HT1080 (cell line): ENCODE results near the gene NTHL1. TPM values are rescaled to one million over a fixed set of nuclear protein-coding genes. Genes with fewer than 3 reads are reported as not detected.

Experiments
- DNase-seq: peaks from one replicate; pipeline ENCODE4 v3.0.0-alpha.2; 2015; ENCODE audit warnings: low read depth
- total RNA-seq: library from RNA; depleted of rRNA; stranded (reverse); fragments of >200 nt; shearing (Covaris generic); gene quantifications from 2 replicates; pipeline ENCODE4 v1.2.3, GENCODE V29; 2014

The NTHL1 gene
- total RNA-seq, 1 experiment from 2014 or later, result 61.5 TPM

GRCh38 chr16:2009791-2010510, 37.7 kb downstream of the NTHL1 start, which contains the start of gene ZNF598:
Gene ZNF598, minus strand, starts transcription at chr16:2009821.
- DNase-seq, result peak; percentile 79

DNA sequence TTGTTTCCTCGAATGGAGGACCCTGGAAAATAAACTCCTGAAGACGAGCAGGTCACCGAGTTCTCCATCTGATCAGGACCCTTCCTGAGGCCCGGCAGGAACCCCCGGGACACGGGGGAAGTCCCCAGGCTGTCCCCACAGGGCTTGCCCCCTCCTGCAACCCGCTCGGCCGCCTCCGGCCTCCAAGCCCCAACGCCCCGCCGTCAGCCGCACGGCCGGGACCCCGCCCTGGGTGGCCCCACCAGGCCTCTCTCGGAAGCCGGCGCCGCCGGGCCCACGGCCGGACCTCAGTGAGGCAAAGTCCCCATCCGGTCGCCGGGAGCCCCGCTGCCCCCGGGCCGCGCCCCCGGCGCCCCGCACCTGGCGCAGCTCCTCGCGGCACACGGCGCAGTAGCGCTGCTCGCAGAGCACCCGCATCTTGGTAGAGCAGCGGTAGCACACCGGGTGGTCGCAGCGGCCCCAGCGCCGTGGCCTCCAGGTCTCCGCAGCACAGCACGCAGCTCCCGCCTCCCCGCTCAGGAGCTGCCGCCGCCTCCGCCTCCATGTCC, 38.4 kb downstream of the NTHL1 start:
- DNase-seq, result no peak

DNA sequence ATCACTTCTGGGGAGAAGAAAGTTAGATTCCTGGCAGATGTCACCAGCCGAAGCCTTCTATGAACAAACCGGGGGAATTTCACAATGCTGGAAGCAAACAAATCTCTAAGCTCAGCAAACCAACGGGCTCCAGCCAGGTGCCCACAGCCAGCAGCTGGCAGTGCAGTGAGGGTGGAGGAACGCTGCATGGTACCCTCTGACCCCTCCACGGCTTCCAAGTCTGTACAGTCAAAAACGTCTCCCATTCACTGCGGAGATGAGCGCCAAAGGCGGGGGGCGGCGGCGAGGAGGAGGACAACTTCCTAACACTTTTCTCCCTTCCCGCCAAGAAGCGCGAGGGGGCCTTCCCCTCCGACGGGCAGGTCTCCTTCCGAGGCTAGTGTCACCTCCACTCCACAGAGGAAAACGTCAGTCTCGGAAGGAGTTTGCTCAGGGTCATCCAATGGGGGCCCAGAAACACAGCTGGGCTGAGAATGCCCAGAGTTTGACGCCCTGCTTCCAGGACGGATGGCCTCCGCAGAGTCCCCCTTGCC, 38.9 kb downstream of the NTHL1 start:
- DNase-seq, result no peak

DNA sequence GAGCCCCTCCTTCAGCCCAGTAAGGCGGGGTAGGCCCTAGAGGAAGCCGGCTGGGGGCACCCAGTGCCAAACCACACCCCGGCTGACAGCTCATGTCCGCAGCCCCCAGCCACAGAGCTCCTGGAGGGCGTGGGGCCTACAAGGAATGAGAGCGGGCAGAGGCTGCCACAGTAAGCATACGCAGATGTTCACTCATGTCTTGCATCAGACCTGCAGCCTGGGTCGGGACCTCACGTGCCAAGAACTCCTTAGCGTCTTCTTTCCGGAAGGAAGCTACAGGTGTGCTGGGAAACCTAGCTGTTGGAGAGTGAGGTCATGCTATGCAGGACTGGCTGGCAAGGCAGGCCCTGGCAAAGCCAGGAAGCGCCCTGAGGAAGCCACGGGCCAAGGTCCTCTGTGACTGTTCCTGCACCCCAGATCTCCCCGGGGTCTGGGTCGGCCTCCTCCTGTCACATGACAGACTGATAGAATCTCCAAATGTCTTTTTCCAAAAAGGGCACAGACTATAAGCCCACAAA, 39.6 kb downstream of the NTHL1 start:
- peak; percentile 91 for DNase-seq

- no peak for DNase-seq
Observed at GRCh38 chr16:2007081-2007836, 40.4 kb downstream of the NTHL1 start.

- no peak for DNase-seq
Observed at GRCh38 chr16:2006317-2006716, 41.3 kb downstream of the NTHL1 start.

GRCh38 chr16:2005646-2006045, 42.0 kb downstream of the NTHL1 start:
- no peak for DNase-seq

DNA sequence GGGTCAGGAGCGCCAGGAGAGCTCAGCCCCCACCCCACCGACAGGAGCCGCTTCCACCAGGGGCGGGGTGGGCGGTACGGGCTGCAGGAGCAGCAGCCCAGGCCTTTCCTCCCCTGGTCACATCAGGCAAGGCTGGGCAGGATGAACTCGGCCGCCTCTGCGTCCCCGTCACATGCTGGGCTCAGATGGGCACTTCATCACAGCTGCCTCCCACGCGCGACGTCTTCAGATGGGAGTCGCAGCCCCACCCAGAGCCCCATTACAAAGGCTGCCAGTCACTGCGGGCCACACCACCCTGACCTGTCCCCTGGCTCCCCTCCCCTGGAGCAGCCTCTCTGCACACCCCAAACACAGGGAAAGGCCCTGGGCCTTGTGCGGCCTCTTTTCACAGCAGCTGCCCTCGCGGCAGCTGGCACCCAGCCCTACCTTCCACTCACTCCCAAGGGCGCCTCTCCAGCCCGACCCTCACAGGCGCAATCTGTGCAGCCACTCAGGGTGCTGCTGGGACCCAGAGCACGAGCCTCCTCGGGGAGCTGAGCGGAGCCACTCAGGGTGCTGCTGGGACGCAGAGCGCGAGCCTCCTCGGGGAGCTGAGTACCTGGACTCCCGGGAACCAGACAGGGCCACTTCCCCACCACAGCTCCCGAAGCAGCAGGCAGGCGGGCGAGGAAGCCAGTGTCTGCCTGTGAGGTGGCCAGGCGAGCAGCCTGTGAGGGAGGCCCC, 42.7 kb downstream of the NTHL1 start:
- no peak for DNase-seq

- peak; percentile 63 for DNase-seq
Observed at GRCh38 chr16:2003827-2004641, 43.6 kb downstream of the NTHL1 start.

GRCh38 chr16:2003231-2003826, 44.3 kb downstream of the NTHL1 start:
- no peak for DNase-seq

GRCh38 chr16:2002406-2003230, 45.0 kb downstream of the NTHL1 start:
- no peak for DNase-seq

DNA sequence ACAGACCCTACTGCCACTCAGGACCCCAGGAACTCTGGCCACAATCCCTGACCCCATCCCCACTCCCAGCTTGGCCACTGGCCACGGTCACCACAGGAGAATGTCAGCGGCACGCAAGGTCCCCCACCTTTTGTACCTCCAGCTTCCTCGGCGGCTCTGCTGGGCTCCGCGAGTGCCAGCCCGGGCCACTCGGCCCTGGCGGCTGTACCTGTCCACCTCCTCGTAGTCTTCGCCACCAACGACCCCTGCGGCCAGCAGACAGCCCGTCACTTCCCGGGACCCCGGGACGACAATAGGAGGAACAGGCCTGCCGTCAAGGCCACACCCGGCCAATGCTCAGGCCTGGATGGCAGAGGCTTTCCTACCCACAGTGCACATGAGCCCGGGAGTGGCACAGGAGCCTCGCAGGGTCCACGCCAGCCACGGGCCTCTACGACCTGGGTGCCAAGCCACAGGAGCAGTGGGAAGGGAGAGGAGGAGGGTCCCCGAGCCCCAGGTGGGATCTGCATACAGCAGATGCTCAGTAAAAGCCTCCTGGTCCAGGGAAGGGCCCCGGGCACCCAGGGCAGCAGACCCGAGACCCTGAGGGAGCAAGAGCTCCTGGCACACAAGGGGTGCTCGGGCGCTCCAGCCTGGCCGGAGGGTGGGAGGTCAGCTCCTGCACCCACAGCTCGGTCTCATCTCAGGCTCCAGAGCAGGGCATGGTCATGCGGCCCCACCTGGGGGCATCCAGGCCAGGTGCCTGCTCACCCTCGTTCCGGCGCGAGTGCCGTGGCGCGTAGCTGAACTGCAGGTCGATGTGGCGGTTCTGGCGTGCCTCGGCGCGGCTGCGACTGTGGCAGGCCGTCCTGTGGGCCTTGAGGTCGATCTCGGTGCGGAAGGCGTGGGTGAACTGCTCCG, 45.9 kb downstream of the NTHL1 start:
- DNase-seq, result no peak

DNA sequence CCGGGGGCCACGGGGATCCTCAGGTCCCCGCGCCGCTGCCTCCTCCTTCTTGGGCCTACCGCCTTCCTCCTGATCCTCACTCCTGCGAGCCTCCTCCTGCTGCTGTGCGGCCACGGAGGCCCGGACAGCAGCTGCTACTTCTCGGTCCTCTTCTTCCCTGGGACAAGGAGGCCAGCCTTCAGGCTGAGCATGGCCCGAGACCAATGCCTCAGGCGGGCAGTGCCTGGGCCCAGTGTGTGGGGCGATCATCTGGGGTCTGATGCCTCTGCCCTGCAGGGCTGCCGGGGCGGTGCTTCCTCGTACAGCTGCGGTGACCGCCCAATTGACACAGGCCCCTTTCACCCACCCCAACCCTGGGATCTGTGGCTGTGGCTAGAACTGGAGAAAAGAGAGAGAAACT, 46.6 kb downstream of the NTHL1 start:
- no peak for DNase-seq

DNA sequence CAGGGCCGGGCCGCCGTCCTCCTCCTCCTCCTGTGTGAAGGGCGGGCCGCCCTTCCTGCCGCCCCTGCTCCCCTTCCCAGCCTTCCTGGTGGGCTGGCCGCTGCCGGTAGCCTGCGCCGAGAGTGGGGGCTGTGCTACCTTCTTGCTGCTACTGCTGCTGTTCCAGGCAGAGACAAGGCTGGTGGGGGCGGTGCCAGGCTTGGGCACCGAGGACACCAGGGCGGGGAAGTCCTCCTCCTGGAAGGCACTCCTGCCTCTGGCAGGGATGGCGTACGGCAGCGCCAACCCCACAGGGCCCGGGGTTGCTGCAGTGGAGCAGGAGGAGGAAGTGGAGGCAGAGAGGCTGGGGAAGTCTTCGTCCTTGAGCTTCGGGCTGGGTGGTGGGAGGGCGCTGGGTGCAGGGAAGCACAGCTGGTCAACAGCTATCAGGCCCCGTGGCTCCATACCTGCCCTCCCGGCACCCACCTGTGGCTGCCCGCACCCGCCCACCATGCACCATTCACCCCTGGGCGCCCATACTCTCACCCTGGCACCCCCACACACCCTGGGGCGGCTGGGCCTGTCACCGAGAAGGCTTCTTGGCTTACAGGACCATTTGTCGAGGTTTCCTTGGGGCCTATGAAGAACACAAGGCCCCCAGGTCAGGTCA, 47.6 kb downstream of the NTHL1 start:
- no peak for DNase-seq

DNA sequence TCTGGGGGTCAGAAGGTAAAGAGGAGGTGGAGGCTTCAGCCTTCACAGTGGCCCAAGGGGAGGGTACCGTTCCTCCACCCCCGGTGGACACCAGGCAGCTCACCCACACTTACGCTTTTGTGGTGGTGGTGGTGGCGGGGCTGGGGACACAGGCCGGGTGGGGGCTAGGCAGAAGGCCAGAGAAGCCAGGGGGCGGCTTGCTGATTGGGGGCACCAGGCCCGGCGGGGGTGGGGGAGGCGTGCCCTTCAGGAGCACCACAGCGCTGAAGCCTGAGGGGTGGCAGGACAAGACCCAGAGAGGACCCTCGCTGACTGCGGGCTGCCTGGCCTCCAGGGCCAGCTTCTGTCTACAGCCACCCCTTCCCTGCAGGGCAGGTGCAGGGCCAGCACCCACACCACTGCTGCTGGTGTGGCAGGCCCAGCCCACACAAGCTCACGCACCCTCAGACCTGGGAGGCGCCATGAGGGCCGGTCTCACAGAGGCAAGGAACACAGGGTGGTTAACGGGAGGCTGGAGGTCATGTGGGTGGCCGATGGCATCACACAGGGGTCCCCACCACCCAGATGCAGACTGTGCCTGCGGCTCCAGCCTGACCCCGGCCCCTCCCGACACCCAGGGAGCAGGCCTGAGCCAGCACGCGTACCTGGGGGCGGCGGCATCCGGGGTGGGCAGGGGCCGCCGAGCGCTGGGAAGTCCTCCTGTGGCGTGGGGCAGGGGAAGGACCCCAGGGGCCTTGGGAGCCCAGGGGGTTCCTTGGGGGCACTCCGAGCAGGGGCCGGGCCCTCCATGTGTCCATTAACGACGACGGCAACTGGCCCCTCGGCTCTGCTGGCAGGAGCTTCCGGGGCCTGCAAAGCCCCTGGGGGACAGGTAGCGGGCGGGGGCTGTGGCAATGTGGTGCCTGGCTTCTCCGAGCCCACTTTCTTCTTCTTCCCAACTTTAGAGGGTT, 48.5 kb downstream of the NTHL1 start:
- DNase-seq, result no peak

GRCh38 chr16:1998360-1998835, 49.2 kb downstream of the NTHL1 start:
- DNase-seq, result no peak
